GM19035 (cell line): ENCODE results near the gene CNOT2.
"Not testable (repeated sequence)": the region's sequence is repeated elsewhere in the genome, so short reads cannot be mapped to it uniquely, and the experiment has no call there.

Experiments used
- ATAC-seq: cut with Tn5 transposase; IDR thresholded peaks from one replicate; pipeline ENCODE4 v1.9.1; 2021; ENCODE audit not compliant: unreplicated experiment

CNOT2 gene

DNA sequence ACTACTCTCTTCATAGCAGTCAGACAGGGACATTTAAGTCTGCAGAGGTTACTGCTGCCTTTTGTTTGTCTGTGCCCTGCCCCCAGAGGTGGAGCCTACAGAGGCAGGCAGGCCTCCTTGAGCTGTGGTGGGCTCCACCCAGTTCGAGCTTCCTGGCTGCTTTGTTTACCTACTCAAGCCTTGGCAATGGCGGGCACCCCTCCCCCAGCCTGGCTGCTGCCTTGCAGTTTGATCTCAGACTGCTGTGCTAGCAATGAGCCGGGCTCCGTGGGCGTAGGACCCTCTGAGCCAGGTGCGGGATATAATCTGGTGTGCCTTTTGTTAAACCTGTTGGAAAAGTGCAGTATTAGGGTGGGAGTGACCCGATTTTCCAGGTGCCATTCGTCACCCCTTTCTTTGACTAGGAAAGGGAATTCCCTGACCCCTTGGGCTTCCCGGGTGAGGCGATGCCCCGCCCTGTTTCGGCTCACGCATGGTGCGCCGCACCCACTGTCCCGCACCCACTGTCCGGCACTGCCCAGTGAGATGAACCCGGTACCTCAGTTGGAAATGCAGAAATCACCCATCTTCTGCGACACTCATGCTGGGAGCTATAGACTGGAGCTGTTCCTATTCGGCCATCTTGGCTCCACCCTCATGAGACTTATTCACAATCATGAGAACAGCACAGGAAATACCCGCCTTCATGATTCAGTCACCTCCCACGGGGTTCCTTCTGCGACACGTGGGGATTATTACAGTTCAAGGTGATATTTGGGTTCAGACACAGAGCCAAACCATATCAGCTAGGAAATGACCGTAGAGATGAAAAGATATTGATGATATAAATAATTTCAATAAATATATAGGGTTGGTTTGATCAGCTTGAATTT is 61.7 kb downstream of the CNOT2 start:
- ATAC-seq = not testable (repeated sequence)

DNA sequence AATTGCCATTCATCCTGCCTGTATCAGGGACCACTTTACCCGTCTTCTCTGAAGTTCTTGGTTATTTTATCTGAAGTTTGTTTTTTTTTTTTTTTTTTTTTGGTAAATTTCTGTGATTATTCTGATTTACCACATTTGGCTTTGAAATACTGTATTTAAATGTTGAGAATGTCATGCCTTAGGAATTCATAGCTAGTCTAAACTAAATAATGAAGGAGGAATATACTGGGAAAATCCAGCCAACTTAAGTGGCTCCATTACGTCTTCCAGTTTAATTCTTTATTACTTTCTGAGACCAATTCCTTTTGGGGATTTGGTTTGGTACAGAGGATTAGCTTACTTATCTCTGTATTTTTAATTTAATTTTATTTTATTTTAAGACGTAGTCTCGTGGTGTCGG is 62.6 kb downstream of the CNOT2 start:
- ATAC-seq = no peak

DNA sequence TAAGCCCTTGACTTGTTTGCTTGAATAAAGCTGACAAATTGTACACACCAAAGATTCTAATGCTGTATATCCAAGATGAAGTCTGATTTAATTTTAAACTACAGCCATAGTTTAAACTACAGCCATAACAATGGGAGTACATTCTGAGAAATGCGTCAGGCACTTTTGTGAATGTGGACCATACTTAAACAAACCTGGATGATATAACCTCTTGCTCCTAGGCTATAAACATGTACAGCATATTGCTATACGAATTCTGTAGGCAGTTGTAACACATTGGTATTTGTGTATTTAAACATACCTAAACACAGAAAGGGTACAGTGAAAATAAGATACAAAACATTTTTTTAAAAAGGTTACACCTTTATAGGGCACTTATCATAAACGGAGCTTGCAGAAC is 63.4 kb downstream of the CNOT2 start:
- no peak for ATAC-seq

DNA sequence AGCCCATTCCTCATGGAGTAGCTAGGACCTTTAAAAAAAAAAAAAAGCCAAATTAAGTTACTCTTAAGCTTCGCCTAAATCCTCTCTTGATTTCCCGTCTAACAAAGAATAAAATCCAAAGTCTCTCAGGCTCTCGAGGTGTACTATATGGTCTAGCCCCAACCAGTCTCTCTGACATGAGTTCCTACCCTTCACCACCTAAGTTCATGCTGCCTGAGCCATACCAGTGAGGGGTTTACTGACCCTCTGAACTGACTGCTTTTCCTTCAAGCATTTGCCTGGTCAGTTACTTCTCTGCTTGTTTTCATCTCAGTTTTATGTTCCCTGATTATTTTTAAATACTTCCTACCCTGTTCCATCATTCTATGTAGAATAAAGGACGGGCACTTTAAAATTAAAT is 64.6 kb downstream of the CNOT2 start:
- no peak for ATAC-seq

DNA sequence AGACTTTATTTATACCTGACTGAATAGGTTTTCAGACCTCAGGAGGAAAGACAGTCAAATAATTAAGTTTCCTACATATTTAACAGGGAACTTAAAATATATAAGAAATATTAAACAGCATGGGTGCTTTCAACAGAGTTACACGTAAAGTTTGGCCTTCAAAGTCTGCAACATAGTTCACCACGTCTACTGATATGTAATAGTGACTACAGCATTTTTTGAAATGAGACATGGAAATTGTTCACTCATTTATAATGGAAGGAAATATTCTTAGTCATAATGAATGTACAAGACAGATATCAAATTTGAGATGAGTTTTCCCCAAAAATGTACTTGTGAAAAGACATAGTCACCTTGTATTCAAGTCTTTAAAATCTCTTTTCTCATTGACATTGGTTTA is 66.1 kb downstream of the CNOT2 start:
- no peak for ATAC-seq

DNA sequence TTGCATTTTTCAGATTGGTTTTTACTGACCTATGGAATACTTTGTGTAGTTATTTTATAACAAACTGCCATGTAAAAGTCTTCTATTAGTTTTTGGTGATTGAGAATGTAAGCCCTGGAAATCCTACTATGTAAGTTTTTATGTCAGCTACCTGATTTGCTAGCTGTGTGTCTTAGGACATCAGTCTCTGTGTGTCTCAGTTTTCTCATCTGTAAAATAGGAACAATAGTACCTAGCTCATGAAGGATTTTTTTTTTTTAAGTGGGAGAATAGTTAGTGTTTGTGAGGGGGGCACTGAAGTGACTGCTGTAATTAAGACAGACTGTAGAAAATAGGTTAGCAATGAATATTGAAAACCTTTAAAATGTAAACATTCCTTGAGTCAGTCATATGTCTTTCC is 70.9 kb downstream of the CNOT2 start:
- ATAC-seq = no peak

DNA sequence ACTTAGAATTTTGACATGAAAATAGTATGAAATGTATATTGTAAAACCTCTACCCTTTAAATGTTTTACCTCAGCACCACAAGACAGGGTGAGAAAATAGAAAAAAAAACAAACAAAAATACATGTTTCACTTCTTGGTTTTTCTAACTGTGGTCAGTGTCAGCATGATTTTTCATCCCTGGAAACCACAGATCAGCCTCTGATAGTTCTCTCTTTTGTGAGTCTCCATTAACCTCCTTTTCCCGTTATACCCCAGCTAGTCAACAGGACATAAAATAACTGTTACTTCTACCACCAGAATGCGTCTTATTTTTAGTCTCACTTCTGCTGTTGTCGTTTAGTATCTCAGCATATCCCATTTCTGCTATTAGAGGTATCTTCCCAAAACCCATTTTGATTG is 74.5 kb downstream of the CNOT2 start:
- peak; percentile 99 for ATAC-seq

DNA sequence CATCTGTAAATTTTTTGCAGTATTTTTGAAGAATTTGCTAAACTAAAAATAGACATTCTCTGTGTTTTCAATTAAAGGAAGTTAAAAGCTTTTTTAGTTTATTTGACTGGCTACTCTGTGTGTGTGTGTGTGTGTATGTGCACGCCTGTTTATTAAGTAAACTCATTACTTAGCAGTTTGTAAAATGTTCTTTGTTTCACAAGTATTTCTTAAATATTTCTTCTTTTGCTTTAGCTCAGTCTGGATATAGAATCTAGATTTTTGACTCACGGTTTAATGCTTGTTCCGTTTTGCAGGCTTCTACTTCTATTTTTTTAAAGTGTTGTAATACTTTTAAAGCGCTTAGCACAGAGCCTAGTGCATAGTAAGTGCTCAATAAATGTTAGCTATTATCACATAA is 76.4 kb downstream of the CNOT2 start:
- ATAC-seq = no peak

DNA sequence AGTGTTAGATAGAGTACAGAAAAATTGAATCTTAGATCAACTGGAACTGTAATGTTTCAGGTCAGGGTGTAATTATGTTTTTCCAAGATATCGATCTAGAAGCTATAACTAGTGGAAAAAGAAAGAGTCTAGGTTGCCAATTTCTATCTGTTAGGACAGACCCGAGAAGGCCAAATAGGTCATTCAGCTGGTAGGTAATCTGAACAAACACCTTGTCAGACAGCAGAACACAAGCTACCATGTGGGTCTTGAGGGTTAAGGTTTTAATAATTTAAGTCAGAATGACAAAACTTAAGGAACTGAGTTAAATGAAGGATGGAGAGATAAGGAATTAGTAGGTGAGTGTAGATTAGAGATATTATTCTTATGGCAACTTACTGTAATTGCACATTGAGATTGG is 78.0 kb downstream of the CNOT2 start:
- ATAC-seq = no peak

DNA sequence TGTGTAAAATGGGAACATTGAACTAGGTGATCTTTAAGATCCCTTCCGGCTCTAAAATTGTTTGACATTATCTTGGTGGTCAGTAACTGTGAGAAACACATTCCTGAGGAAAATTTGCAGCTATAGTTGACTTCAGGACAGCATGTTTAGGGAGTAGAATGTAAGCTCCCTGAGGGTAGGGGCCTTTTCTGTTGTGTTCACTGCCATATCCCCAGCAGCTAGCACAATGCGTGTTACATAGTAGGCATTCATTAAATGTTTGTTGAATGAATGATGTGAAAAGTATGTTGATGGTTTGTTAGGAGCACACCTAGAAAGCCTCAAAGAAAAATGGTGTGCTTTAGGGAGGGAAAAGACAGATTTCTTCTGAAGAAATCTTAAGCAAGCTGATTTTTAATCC is 84.3 kb downstream of the CNOT2 start:
- no peak for ATAC-seq

DNA sequence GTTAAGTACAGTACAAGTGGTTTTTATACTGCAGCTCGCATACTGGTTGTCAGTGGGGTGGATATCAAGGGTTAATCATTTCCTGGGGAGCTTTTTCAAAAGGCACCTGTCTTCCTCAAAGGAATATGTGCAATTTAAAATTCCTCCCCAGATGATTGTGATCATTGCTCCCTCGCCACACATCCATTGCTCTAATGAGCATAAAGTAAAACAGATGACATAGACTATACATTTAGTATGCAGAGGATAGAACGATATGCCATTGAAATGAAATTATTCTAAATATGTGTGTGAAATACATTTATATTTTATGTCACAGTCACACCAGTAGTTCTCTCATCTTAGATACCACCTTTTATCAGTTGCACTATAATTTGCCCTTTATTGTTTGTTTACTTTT is 86.5 kb downstream of the CNOT2 start:
- ATAC-seq = no peak

DNA sequence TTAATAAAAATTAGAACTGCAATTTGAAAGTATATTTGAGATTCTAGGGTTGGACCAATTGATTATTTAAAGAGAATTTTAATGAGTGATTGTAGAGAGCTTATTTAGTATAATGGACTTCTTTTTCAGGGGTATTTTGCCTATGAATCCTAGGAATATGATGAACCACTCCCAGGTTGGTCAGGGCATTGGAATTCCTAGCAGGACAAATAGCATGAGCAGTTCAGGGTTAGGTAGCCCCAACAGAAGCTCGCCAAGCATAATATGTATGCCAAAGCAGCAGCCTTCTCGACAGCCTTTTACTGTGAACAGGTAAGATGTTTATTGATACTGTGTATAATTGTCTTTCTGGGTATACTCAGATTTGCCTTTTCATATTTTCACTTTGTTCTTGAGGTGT is 86.9 kb downstream of the CNOT2 start:
- no peak for ATAC-seq

DNA sequence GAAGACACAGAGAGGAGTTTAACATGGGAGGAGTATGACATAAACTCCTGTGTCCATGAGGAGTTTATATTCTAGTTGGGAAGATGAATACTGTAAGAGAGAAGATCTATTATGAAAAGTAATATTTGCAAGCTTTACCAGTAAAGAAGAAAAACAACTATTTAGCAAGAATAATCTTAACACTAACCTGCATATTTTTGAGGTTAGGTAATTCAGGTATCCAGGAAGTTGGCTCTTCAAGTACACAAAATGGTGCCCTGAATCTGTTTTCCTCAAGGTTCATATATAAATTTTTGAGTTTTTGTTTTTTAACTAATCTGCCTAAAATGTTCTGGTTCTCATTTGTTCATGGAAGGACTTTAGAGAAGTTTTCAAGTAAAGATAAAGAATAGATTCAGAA is 89.0 kb downstream of the CNOT2 start:
- ATAC-seq = no peak

DNA sequence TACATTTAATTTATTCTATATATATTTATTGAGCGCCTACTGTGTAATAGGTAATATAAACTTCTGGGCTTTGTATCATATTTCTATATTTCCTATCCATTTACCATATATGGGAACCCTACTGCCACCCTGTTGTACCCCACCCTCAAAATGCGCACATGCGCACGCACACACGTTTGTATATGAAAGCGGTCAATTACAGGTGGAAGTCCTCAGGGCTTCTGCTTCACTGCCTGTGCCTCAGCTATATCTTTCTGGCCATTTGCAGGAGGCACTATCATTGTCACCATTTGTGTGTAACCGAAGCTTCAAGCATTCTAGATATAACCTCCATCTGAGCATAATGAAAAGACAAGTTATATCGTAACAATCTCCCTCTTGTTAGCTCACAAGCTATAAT is 91.5 kb downstream of the CNOT2 start:
- ATAC-seq = no peak

DNA sequence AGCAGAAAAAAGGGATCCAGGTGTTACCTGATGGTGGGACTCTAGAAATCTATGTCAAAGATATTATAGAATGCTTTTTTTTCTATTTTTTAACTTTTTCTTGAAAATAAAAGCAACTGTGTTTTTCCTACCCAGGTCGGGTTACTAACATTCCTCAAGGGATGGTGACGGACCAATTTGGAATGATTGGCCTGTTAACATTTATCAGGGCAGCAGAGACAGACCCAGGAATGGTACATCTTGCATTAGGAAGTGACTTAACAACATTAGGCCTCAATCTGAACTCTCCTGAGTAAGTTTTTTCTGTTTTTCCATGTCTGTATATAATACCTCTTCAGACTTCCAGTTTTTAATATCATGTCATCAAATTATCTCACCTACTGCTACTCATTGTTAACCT is 95.3 kb downstream of the CNOT2 start:
- ATAC-seq = no peak

DNA sequence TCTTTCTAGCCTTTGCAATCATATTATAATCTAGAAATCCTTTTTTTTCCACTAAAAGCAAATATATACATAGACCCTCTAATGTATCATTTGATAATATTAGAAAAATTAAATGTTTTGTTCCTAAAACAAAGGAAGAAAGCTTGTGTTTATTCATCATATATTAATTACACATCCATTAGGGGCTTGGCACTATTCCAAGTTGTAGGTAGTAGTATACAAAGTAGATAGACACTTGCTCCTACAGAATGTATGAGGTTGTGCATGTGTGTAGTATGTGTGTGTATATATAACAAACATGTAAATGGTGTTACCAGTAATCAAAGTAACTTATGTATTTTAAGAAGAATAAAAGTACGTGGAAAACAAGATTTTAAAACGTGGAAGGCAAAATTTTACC is 107.8 kb downstream of the CNOT2 start:
- no peak for ATAC-seq

DNA sequence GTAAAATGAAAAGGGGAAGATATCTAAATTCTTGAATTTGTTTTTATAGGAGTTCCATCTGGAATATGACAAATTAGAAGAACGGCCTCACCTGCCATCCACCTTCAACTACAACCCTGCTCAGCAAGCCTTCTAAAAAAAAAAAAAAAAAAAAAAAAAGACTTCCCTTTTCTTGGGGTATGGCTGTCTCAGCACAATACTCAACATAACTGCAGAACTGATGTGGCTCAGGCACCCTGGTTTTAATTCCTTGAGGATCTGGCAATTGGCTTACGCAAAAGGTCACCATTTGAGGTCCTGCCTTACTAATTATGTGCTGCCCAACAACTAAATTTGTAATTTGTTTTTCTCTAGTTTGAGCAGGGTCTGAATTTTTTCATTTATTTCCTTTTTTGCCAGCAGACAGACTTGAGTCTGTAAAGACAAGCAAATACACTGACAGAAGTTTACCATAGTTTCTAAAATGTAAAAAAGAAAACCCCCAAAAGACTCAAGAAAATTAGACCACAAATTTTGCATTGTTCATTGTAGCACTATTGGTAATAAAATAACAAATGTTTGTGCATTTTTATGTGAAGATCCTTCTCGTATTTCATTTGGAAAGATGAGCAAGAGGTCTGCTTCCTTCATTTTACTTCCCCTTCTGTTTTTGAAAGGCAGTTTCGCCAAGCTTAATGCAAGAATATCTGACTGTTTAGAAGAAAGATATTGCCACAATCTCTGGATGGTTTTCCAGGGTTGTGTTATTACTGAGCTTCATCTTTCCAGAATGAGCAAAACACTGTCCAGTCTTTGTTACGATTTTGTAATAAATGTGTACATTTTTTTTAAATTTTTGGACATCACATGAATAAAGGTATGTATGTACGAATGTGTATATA is 110.8 kb downstream of the CNOT2 start:
- ATAC-seq = no peak

DNA sequence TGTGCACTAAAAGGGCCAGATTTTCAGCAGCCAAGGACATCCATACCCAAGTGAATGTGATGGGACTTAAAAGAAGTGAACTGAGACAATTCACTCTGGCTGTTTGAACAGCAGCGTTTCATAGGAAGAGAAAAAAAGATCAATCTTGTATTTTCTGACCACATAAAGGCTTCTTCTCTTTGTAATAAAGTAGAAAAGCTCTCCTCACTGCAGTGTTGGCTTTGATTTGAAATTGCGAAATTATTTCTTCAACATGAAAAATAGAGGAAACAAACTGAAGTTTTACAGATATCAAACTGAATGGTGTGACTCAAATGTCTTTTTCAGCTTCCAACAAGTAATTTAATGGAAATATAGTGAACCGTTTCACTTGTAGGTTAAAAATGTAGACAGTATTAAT is 111.6 kb downstream of the CNOT2 start:
- no peak for ATAC-seq

DNA sequence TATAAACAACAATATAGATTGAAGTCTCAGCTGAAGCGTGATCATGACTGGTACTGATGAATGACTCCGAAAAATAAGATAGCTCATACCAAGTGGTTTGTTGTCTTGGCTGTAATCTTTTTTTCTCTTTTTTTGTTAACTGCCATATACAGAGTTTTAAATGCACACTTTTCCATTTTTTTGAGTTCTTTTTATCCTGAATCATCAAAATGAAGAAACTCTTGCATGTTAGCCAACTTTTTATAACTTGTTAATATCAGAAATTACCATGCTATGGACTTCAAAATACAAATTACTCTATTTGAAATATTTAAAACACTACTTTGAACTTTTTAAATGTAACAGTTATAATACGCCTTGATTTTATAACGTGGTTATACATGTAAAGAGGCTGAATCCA is 112.7 kb downstream of the CNOT2 start:
- ATAC-seq = no peak

DNA sequence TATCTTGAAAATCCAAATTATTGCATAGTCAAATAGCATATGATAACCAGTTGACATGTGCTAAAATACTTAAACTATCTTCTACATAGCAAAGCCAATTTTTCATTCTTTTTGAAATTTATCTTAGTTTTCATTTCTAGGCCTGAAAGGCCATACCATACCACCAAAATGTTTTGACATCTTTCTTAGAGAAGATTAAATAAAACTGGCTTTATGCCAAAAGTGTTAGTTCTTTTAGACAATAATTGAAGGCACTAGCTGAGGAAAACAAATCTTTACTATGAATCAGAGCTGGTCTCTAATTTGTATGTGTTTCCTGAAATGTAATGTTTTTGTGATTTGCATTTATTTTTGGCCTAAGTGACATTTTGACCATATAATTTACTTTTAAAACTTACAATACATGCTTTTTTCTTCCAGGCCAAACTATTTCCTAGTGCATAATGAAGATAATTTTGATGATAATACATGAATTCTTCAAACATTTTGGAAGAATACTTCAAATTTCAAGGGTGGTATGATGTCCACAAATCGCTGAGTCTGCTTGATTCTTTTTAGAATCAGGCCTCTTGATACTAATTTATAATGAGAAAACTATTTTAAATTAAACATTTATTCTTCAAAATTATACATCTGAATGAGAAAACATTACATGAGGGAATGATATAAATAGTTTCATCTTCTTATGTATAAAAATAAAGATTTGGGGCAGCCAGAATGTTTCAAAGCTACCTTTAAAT is 116.4 kb downstream of the CNOT2 start:
- ATAC-seq = no peak

DNA sequence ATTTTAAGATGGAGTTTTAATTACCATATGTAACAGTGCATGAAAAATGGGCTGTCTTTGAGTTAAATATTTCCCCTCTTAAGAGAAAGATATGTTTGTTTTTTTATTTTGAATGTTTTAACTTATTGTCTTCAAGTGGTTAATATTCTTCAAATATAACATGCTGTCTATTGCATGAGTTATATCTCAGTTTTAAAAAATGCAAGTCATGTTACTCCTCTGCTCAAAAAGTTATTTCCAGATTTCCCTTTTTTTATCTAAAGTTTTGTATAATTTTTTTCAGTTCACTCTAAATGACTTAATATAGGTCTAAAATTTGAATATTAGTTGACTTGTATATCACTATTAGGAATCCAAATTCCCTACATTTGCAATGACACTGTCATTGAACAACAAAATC is 117.0 kb downstream of the CNOT2 start:
- no peak for ATAC-seq
